Astrocyte (in vitro differentiated cells and primary cell): ENCODE data around the gene SLC12A3. TPM values are rescaled to one million over a fixed set of nuclear protein-coding genes. Genes with fewer than 3 reads are reported as not detected.
A peak's percentile ranks its signal among the peaks of the same experiment; 100 is the strongest.

Experiments used
- DNase-seq: peaks from one replicate; pipeline ENCODE4 v3.0.0-alpha.2; 2010; ENCODE audit warnings: low read depth
- FAIRE-seq: peaks from 2 replicates; lab custom pipeline; 2011; peaks lifted over from hg19 to GRCh38; lab: Jason Lieb, UNC
- H2AFZ ChIP-seq: 2 replicates; pipeline ENCODE4 v1.6.0; 2012; ENCODE audit warnings: low read depth, low read length, inconsistent platforms
- H3K27ac ChIP-seq: 2 replicates; pipeline ENCODE4 v1.5.1; 2011; ENCODE audit warnings: low read depth, low read length, inconsistent platforms
- H3K27me3 ChIP-seq: 2 replicates; pipeline ENCODE4 v1.6.0; 2011; ENCODE audit warnings: low read length, inconsistent platforms; ENCODE audit not compliant: insufficient read depth
- H3K36me3 ChIP-seq: 2 replicates; pipeline ENCODE4 v1.5.1; 2011; ENCODE audit warnings: low read length, inconsistent platforms; ENCODE audit not compliant: insufficient read depth
- H3K4me1 ChIP-seq: 2 replicates; pipeline ENCODE4 v1.5.1; 2011; ENCODE audit warnings: low read length, inconsistent platforms; ENCODE audit not compliant: insufficient read depth
- H3K4me2 ChIP-seq: 2 replicates; pipeline ENCODE4 v1.6.0; 2012; ENCODE audit warnings: low read length, inconsistent platforms
- H3K4me3 ChIP-seq: 2 replicates; pipeline ENCODE4 v1.5.1; 2011; ENCODE audit warnings: low read depth, mild to moderate bottlenecking, low read length, inconsistent platforms; ENCODE audit not compliant: insufficient read depth
- H3K79me2 ChIP-seq: 2 replicates; pipeline ENCODE4 v1.6.0; 2012; ENCODE audit warnings: mild to moderate bottlenecking, low read length, inconsistent platforms; ENCODE audit not compliant: insufficient read depth
- H3K9ac ChIP-seq: 2 replicates; pipeline ENCODE4 v1.6.0; 2012; ENCODE audit warnings: mild to moderate bottlenecking, low read length, inconsistent platforms
- H3K9me3 ChIP-seq: 2 replicates; pipeline ENCODE4 v1.5.1; 2012; ENCODE audit warnings: low read depth, mild to moderate bottlenecking, low read length, inconsistent platforms; ENCODE audit not compliant: insufficient read depth
- H4K20me1 ChIP-seq: 2 replicates; pipeline ENCODE4 v1.6.0; 2012; ENCODE audit warnings: low read length, inconsistent platforms; ENCODE audit not compliant: insufficient read depth
- H3K27ac Mint-ChIP-seq: one replicate; pipeline ENCODE4 v1.8.0; 2021; ENCODE audit warnings: mild to moderate bottlenecking, mixed read lengths; ENCODE audit not compliant: unreplicated experiment
- H3K27me3 Mint-ChIP-seq: one replicate; pipeline ENCODE4 v1.8.0; 2021; ENCODE audit warnings: low read depth, mixed read lengths; ENCODE audit not compliant: unreplicated experiment
- H3K36me3 Mint-ChIP-seq: one replicate; pipeline ENCODE4 v1.8.0; 2021; ENCODE audit warnings: low read depth, mixed read lengths; ENCODE audit not compliant: unreplicated experiment
- H3K4me1 Mint-ChIP-seq: one replicate; pipeline ENCODE4 v1.8.0; 2021; ENCODE audit warnings: low read depth, mixed read lengths; ENCODE audit not compliant: unreplicated experiment
- H3K4me3 Mint-ChIP-seq: one replicate; pipeline ENCODE4 v1.8.0; 2021; ENCODE audit warnings: mild to moderate bottlenecking, moderate library complexity, mixed read lengths; ENCODE audit not compliant: unreplicated experiment
- H3K9me3 Mint-ChIP-seq: one replicate; pipeline ENCODE4 v1.8.0; 2021; ENCODE audit warnings: mild to moderate bottlenecking, mixed read lengths; ENCODE audit not compliant: unreplicated experiment
- CTCF ChIP-seq: IDR thresholded peaks from 2 replicates; pipeline ENCODE4 v1.5.1; 2011; ENCODE audit warnings: low read depth, mild to moderate bottlenecking, inconsistent platforms, low read length, moderate library complexity; ENCODE audit not compliant: insufficient read depth
- EZH2 ChIP-seq: IDR thresholded peaks from 2 replicates; pipeline ENCODE4 v1.6.1; 2012; ENCODE audit warnings: mild to moderate bottlenecking, low read length, inconsistent platforms; ENCODE audit not compliant: insufficient read depth
- microRNA-seq: library from miRNA; unstranded; fragments of <30 nt; microRNA quantifications from one replicate; pipeline ENCODE4 v1.2.0, GENCODE V29; 2020
- total RNA-seq: library from RNA; stranded (reverse); gene quantifications from 2 replicates; pipeline ENCODE4 v1.2.1, GENCODE V29; 2021

SLC12A3 gene
- total RNA-seq, 1 donor from 2014 or later, result 0.18 TPM

- H3K9ac ChIP-seq, result no peak within 1 kb of the TSS
- H3K36me3 Mint-ChIP-seq, result no peaks in the 10 kb centered on the region
Measured at GRCh38 chr16:56961851-56962281, 96.9 kb downstream of the SLC12A3 start, which contains the start of gene CETP. Gene CETP (plus strand): TSS chr16:56961950. CDS start chr16:56961980, 30 bp downstream.

GRCh38 chr16:56964243-56965148 is 99.5 kb downstream of the SLC12A3 start:
- Histone ChIP-seq H4K20me1 (no peaks in the 10 kb centered on the region), H3K36me3 (no peaks in the 10 kb centered on the region), H3K4me1 (peaks cover 20% of the 10 kb centered on the region), H3K4me3 (no peak overlapping the region), H3K4me2 (peak overlapping the region; percentile 20), H3K27ac (peak overlapping the region; percentile 2), H3K9ac (no peak overlapping the region), H3K79me2 (no peaks in the 10 kb centered on the region), H3K27me3 (no peaks in the 10 kb centered on the region), H3K9me3 (no peaks in the 10 kb centered on the region), H2AFZ (no peak overlapping the region)
- FAIRE-seq (peak; percentile 20), DNase-seq (peak; percentile 74)
- TF ChIP-seq CTCF (peak; percentile 60), EZH2 (no peak)
- peaks cover 6% of the 10 kb centered on the region for H3K27me3 Mint-ChIP-seq
- no peaks in the 10 kb centered on the region for H3K36me3 Mint-ChIP-seq
- peaks cover 14% of the 10 kb centered on the region for H3K4me1 Mint-ChIP-seq
- H3K4me3 Mint-ChIP-seq, result no peak overlapping the region
- H3K27ac Mint-ChIP-seq, result peak overlapping the region; percentile 48
- H3K9me3 Mint-ChIP-seq, result peaks cover 3% of the 10 kb centered on the region

More at GRCh38 chr16:56961851-56962281, 96.9 kb downstream of the SLC12A3 start, which contains the start of gene CETP:
- no peaks in the 10 kb centered on the region for H3K9me3 ChIP-seq
- FAIRE-seq, result no peak
- peaks cover 14% of the 10 kb centered on the region for H3K4me1 Mint-ChIP-seq
- H3K4me2 ChIP-seq, result no peak within 1 kb of the TSS
- no peak within 1 kb of the TSS for H3K4me3 Mint-ChIP-seq
- H3K36me3 ChIP-seq, result no peaks in the 10 kb centered on the region
- H3K27ac ChIP-seq, result no peak within 1 kb of the TSS
- H3K79me2 ChIP-seq, result no peaks in the 10 kb centered on the region
- H3K4me1 ChIP-seq, result peaks cover 20% of the 10 kb centered on the region
- H4K20me1 ChIP-seq, result no peaks in the 10 kb centered on the region
- H3K27me3 ChIP-seq, result no peaks in the 10 kb centered on the region
- peaks cover 3% of the 10 kb centered on the region for H3K9me3 Mint-ChIP-seq
- TF ChIP-seq CTCF, result no peak
- H3K27ac Mint-ChIP-seq, result no peak within 1 kb of the TSS
- H3K4me3 ChIP-seq, result no peak within 1 kb of the TSS
- peak within 1 kb of the TSS; percentile 29 for H2AFZ ChIP-seq
- H3K27me3 Mint-ChIP-seq, result peaks cover 4% of the 10 kb centered on the region
- no peak for DNase-seq

Small RNAs within 50 kb of the gene (microRNA-seq; reads per million reads assigned to microRNA genes)
- 1,641 reads per million, percentile 85 among the genes with 10 or more reads in this experiment for gene MIR138-2
- gene MIR6863, result not detected

Other genes starting within 250 kb of the SLC12A3 start
- 10.7 and 11.9 TPM in 2 replicates for gene MT1E, start 239.4 kb upstream of the SLC12A3 start, total RNA-seq
- gene MT1M, start 232.5 kb upstream of the SLC12A3 start, total RNA-seq, result not detected in 2 replicates
- not detected in 2 replicates for gene MT1A, start 226.5 kb upstream of the SLC12A3 start, total RNA-seq
- gene MT1B, start 213.3 kb upstream of the SLC12A3 start, total RNA-seq, result not detected in 2 replicates
- not detected in 2 replicates for gene MT1F, start 207.2 kb upstream of the SLC12A3 start, total RNA-seq
- 0.87 TPM in 1 of 2 replicates, not detected in the other for gene MT1G, start 197.1 kb upstream of the SLC12A3 start, total RNA-seq
- gene MT1H, start 195.4 kb upstream of the SLC12A3 start, total RNA-seq, result not detected in 2 replicates
- 7.0 and 9.7 TPM in 2 replicates for gene MT1X, start 182.7 kb upstream of the SLC12A3 start, total RNA-seq
- 89.3 and 94.0 TPM in 2 replicates for gene NUP93, start 135.1 kb upstream of the SLC12A3 start, total RNA-seq
- gene HERPUD1, start 66.9 kb downstream of the SLC12A3 start, total RNA-seq, result 234 and 252 TPM in 2 replicates
- 0.17 TPM in 1 of 2 replicates, not detected in the other for gene CETP, start 96.7 kb downstream of the SLC12A3 start, total RNA-seq
- gene NLRC5, start 124.3 kb downstream of the SLC12A3 start, total RNA-seq, result 29.9 and 33.1 TPM in 2 replicates
- 17.0 and 19.3 TPM in 2 replicates for gene CPNE2, start 227.4 kb downstream of the SLC12A3 start, total RNA-seq